Activated CD4-positive, alpha-beta T cell treated with anti-CD3 and anti-CD28 coated beads, Interleukin-2, amount 10 ng/mL, durations not matched to agents 24 days and 14 days (primary cell): ENCODE results near the gene BICRA. TPM values are rescaled to one million over a fixed set of nuclear protein-coding genes. Genes with fewer than 3 reads are reported as not detected.

ENCODE experiments used
- DNase-seq: peaks from one replicate; pipeline ENCODE4 v3.0.0; 2022
- H3K27ac Mint-ChIP-seq: one replicate; pipeline ENCODE4 v1.8.0; 2022; ENCODE audit warnings: mild to moderate bottlenecking, mixed read lengths
- H3K27me3 Mint-ChIP-seq: one replicate; pipeline ENCODE4 v1.8.0; 2022; ENCODE audit warnings: mixed read lengths
- H3K36me3 Mint-ChIP-seq: one replicate; pipeline ENCODE4 v1.8.0; 2022; ENCODE audit warnings: low read depth, mild to moderate bottlenecking, mixed read lengths
- H3K4me1 Mint-ChIP-seq: one replicate; pipeline ENCODE4 v1.8.0; 2021; ENCODE audit warnings: mixed read lengths
- H3K4me3 Mint-ChIP-seq: one replicate; pipeline ENCODE4 v1.8.0; 2022; ENCODE audit warnings: mild to moderate bottlenecking, moderate library complexity, mixed read lengths
- H3K9me3 Mint-ChIP-seq: one replicate; pipeline ENCODE4 v1.8.0; 2021; ENCODE audit warnings: mixed read lengths
- intact Hi-C: fragments of 100-400 bp; cut with micrococcal nuclease; formaldehyde crosslinking; loops from one replicate; pipeline ENCODE4 v1.15.1; 2023
- total RNA-seq: library from RNA; stranded (reverse); gene quantifications from 2 replicates; pipeline ENCODE4 v1.2.3, GENCODE V29; 2022

BICRA gene
- total RNA-seq, 1 donor from 2014 or later: 11.9 TPM

GRCh38 chr19:47671499-47671898 lies 62.6 kb downstream of the BICRA start:
- Mint-ChIP-seq H3K36me3 (peaks cover 21% of the 10 kb centered on the region), H3K27me3 (no peaks in the 10 kb centered on the region), H3K4me3 (no peak overlapping the region), H3K4me1 (peaks cover 3% of the 10 kb centered on the region), H3K27ac (no peak overlapping the region), H3K9me3 (no peaks in the 10 kb centered on the region)
- intact Hi-C loops: no loop called here
- no peak for DNase-seq

GRCh38 chr19:47673426-47673825 lies 64.5 kb downstream of the BICRA start:
- H3K36me3 Mint-ChIP-seq: peaks cover 29% of the 10 kb centered on the region
- peaks cover 3% of the 10 kb centered on the region for H3K4me1 Mint-ChIP-seq
- H3K9me3 Mint-ChIP-seq: no peaks in the 10 kb centered on the region
- H3K27ac Mint-ChIP-seq: no peak overlapping the region
- H3K4me3 Mint-ChIP-seq: no peak overlapping the region
- no peak for DNase-seq
- intact Hi-C loops: no loop called here
- H3K27me3 Mint-ChIP-seq: no peaks in the 10 kb centered on the region

- H3K36me3 Mint-ChIP-seq: peaks cover 31% of the 10 kb centered on the region
- H3K27ac Mint-ChIP-seq: no peak overlapping the region
- H3K4me3 Mint-ChIP-seq: no peak overlapping the region
- H3K27me3 Mint-ChIP-seq: no peaks in the 10 kb centered on the region
- H3K9me3 Mint-ChIP-seq: no peaks in the 10 kb centered on the region
- no peak for DNase-seq
- intact Hi-C loops: no loop called here
- peaks cover 3% of the 10 kb centered on the region for H3K4me1 Mint-ChIP-seq
Observed at GRCh38 chr19:47674548-47674947, 65.6 kb downstream of the BICRA start.

GRCh38 chr19:47675271-47675670 lies 66.3 kb downstream of the BICRA start:
- no peak for DNase-seq
- intact Hi-C loops: no loop called here
- Mint-ChIP-seq H3K9me3 (no peaks in the 10 kb centered on the region), H3K27ac (no peak overlapping the region), H3K27me3 (no peaks in the 10 kb centered on the region), H3K4me1 (peaks cover under 1% of the 10 kb centered on the region), H3K4me3 (no peak overlapping the region), H3K36me3 (peaks cover 27% of the 10 kb centered on the region)

- H3K4me3 Mint-ChIP-seq: no peak overlapping the region
- no peak for DNase-seq
- no peaks in the 10 kb centered on the region for H3K9me3 Mint-ChIP-seq
- no peaks in the 10 kb centered on the region for H3K4me1 Mint-ChIP-seq
- no peaks in the 10 kb centered on the region for H3K27me3 Mint-ChIP-seq
- peaks cover 23% of the 10 kb centered on the region for H3K36me3 Mint-ChIP-seq
- intact Hi-C loops: no loop called here
- no peak overlapping the region for H3K27ac Mint-ChIP-seq
Observed at GRCh38 chr19:47675859-47676258, 66.9 kb downstream of the BICRA start.

GRCh38 chr19:47676811-47677210 lies 67.9 kb downstream of the BICRA start:
- intact Hi-C loops: no loop called here
- no peaks in the 10 kb centered on the region for H3K27me3 Mint-ChIP-seq

GRCh38 chr19:47679251-47679900 lies 70.4 kb downstream of the BICRA start:
- H3K36me3 Mint-ChIP-seq: peaks cover 22% of the 10 kb centered on the region
- intact Hi-C loops: no loop called here
- DNase-seq: no peak
- no peaks in the 10 kb centered on the region for H3K9me3 Mint-ChIP-seq
- no peaks in the 10 kb centered on the region for H3K4me1 Mint-ChIP-seq
- no peak overlapping the region for H3K27ac Mint-ChIP-seq
- H3K27me3 Mint-ChIP-seq: no peaks in the 10 kb centered on the region
- no peak overlapping the region for H3K4me3 Mint-ChIP-seq

More at GRCh38 chr19:47676811-47677210, 67.9 kb downstream of the BICRA start:
- peaks cover 22% of the 10 kb centered on the region for H3K36me3 Mint-ChIP-seq
- H3K9me3 Mint-ChIP-seq: no peaks in the 10 kb centered on the region
- DNase-seq: no peak
- no peak overlapping the region for H3K27ac Mint-ChIP-seq
- H3K4me3 Mint-ChIP-seq: no peak overlapping the region
- H3K4me1 Mint-ChIP-seq: no peaks in the 10 kb centered on the region

GRCh38 chr19:47679922-47680857 lies 71.3 kb downstream of the BICRA start:
- Mint-ChIP-seq H3K27ac (no peak overlapping the region), H3K9me3 (no peaks in the 10 kb centered on the region)
- intact Hi-C loops: no loop called here

DNA sequence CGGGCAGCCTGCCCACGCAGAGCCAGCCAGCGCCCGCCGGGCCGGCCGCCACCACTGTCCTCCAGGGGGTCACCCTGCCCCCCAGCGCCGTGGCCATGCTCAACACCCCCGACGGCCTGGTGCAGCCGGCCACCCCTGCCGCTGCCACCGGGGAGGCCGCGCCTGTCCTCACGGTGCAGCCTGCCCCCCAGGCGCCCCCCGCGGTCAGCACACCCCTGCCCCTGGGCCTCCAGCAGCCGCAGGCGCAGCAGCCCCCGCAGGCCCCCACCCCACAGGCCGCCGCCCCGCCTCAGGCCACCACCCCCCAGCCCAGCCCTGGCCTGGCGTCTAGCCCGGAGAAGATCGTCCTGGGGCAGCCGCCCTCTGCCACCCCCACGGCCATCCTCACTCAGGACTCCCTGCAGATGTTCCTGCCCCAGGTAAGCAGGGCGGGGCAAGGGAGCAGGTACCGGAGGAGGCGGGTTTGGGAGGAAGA lies 72.0 kb downstream of the BICRA start:
- Mint-ChIP-seq H3K9me3 (no peaks in the 10 kb centered on the region), H3K4me3 (no peak overlapping the region), H3K27ac (no peak overlapping the region)

More at GRCh38 chr19:47679922-47680857, 71.3 kb downstream of the BICRA start:
- Mint-ChIP-seq H3K4me1 (no peaks in the 10 kb centered on the region), H3K27me3 (no peaks in the 10 kb centered on the region), H3K4me3 (no peak overlapping the region), H3K36me3 (peaks cover 18% of the 10 kb centered on the region)
- DNase-seq: no peak

GRCh38 chr19:47681388-47681787 lies 72.5 kb downstream of the BICRA start:
- Mint-ChIP-seq H3K4me3 (no peak overlapping the region), H3K27me3 (no peaks in the 10 kb centered on the region), H3K4me1 (no peaks in the 10 kb centered on the region), H3K36me3 (peaks cover 18% of the 10 kb centered on the region), H3K27ac (no peak overlapping the region), H3K9me3 (no peaks in the 10 kb centered on the region)
- intact Hi-C loops: no loop called here
- no peak for DNase-seq

More for the DNA sequence above, 72.0 kb downstream of the BICRA start:
- H3K36me3 Mint-ChIP-seq: peaks cover 18% of the 10 kb centered on the region
- H3K27me3 Mint-ChIP-seq: no peaks in the 10 kb centered on the region
- intact Hi-C loops: no loop called here
- H3K4me1 Mint-ChIP-seq: no peaks in the 10 kb centered on the region
- DNase-seq: no peak

DNA sequence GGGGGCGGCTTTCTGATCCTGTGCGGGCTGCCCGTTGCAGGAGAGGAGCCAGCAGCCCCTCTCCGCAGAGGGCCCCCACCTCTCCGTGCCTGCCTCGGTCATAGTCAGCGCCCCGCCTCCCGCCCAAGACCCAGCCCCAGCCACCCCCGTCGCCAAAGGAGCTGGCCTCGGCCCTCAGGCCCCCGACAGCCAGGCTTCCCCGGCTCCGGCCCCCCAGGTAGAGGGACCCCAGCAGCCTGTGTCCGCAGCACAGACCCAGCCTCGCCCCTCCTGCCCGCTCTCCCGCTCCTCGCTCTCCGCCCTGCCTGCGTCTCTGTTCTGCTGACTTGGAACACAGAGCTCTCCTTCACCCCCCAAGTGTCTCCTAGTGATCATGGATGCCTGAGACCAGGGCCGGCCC lies 73.0 kb downstream of the BICRA start:
- no peaks in the 10 kb centered on the region for H3K4me1 Mint-ChIP-seq
- no peaks in the 10 kb centered on the region for H3K9me3 Mint-ChIP-seq
- no peak overlapping the region for H3K27ac Mint-ChIP-seq
- no peaks in the 10 kb centered on the region for H3K27me3 Mint-ChIP-seq
- no peak for DNase-seq
- H3K36me3 Mint-ChIP-seq: peaks cover 13% of the 10 kb centered on the region
- intact Hi-C loops: no loop called here
- no peak overlapping the region for H3K4me3 Mint-ChIP-seq

GRCh38 chr19:47682939-47683338 lies 74.0 kb downstream of the BICRA start:
- no peak overlapping the region for H3K4me3 Mint-ChIP-seq

DNA sequence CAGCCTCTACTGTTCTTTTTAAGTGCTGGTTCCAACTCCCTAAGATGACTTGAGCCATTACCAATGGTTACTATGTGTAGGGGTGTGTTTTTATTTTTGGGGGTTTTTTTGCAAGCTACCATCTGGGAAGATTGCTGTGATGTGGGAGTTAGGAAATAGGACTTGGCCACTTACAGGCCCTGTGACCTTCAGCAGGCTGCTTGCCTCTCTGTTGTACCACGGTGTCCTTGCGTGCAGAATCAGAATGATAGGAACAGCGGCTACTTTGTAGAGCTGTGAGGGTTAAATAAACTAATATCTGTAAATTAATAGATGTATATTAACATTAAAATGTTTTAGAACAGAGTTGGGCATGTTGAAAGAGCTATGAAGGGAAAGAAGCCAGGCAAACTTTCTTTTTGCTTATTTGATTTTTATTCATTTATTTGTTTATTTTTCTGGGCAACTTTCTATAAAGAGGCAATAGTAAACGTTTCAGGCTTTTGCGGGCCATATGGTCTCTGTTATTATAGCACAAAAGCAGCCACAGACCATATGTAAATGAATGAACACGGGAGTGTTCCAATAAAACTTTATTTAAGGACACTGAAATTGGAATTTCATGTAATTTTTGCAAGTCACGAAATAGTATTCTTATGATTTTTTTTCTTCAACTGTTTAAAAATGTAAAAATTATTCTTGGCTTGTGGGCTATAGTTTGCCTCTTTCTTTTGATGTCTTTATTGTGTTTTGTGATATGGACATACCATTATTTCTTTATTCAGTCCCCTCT lies 77.9 kb downstream of the BICRA start:
- Mint-ChIP-seq H3K4me1 (no peaks in the 10 kb centered on the region), H3K36me3 (peaks cover 7% of the 10 kb centered on the region), H3K27me3 (no peaks in the 10 kb centered on the region), H3K9me3 (no peaks in the 10 kb centered on the region), H3K27ac (no peak overlapping the region), H3K4me3 (no peak overlapping the region)
- intact Hi-C loops: no loop called here
- no peak for DNase-seq

More at GRCh38 chr19:47682939-47683338, 74.0 kb downstream of the BICRA start:
- intact Hi-C loops: no loop called here
- H3K9me3 Mint-ChIP-seq: no peaks in the 10 kb centered on the region
- no peaks in the 10 kb centered on the region for H3K27me3 Mint-ChIP-seq
- DNase-seq: no peak
- peaks cover 11% of the 10 kb centered on the region for H3K36me3 Mint-ChIP-seq
- H3K4me1 Mint-ChIP-seq: no peaks in the 10 kb centered on the region
- H3K27ac Mint-ChIP-seq: peak overlapping the region; percentile 34
